HUES48 (cell line): ENCODE results near the gene WIPF1.

Experiments used
- H3K27ac ChIP-seq: one replicate; pipeline ENCODE4 v1.7.0; 2013; ENCODE audit warnings: low read depth, low read length, inconsistent platforms
- H3K27me3 ChIP-seq: 2 replicates; pipeline ENCODE4 v1.6.1; 2013; ENCODE audit warnings: mild to moderate bottlenecking, low read length; ENCODE audit not compliant: control insufficient read depth, insufficient read depth
- H3K36me3 ChIP-seq: 2 replicates; pipeline ENCODE4 v1.6.1; 2013; ENCODE audit warnings: low read length; ENCODE audit not compliant: control insufficient read depth, insufficient read depth
- H3K4me1 ChIP-seq: 2 replicates; pipeline ENCODE4 v1.6.1; 2013; ENCODE audit warnings: mild to moderate bottlenecking, low read length; ENCODE audit not compliant: control insufficient read depth, insufficient read depth
- H3K4me3 ChIP-seq: 2 replicates; pipeline ENCODE4 v1.5.1; 2013; ENCODE audit warnings: mild to moderate bottlenecking, low read depth, low read length
- H3K9ac ChIP-seq: 2 replicates; pipeline ENCODE4 v1.6.1; 2013; ENCODE audit warnings: mild to moderate bottlenecking, low read depth, low read length, moderate library complexity
- H3K9me3 ChIP-seq: 2 replicates; pipeline ENCODE4 v1.6.1; 2013; ENCODE audit warnings: low read length; ENCODE audit not compliant: control insufficient read depth, insufficient read depth

The WIPF1 gene

DNA sequence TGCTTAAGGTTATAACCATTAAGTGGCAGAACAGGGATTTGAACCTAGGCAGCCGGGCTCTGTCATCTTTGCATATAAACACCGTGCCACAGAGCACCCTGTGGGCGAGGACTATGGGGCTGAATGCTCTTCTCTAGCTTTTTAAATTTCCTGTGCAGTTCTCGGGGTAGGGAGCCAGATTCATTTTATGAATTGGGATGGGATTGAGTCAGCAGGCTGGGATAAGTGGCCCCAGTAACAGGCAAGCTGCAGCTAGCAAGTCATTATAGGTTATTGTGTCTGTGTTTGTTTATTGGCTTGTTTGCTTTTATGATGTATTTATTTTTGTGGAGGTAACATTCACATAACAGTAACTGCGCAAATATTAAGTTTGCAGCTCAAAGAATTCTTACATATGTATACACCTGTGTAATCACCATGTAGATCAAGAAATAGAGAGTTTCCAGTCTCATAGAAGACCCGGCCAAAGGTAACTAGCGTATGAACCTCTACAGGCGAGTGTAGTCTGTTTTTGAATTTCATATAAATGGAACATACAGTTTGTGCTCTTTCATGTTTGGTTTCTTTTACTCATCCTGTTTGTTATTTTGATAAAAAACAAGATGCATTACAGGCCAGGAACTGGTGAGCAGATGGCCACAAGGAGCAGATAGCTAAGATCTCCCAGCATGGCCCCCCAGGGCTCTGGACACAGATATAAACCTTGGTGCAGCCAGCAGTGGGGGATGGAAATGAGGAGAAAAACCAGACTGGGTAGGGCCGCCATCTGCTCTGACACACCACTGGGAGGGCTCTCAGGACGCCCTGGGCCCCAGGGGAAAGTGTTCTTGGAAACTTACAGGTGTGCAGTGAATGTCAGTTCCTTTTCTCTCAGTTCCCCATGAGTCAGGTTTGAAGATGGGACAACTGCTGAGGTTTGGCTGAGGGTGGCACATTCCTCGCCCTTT, 61.6 kb downstream of the WIPF1 start:
- no peak overlapping the region for H3K4me3 ChIP-seq
- no peaks in the 10 kb centered on the region for H3K27me3 ChIP-seq
- H3K27ac ChIP-seq = no peak overlapping the region
- no peaks in the 10 kb centered on the region for H3K9me3 ChIP-seq
- no peaks in the 10 kb centered on the region for H3K4me1 ChIP-seq
- H3K36me3 ChIP-seq = no peaks in the 10 kb centered on the region
- no peak overlapping the region for H3K9ac ChIP-seq

GRCh38 chr2:174535083-174535482, 62.5 kb downstream of the WIPF1 start:
- Histone ChIP-seq H3K9ac (no peak overlapping the region), H3K4me3 (no peak overlapping the region), H3K27ac (no peak overlapping the region), H3K27me3 (no peaks in the 10 kb centered on the region), H3K9me3 (no peaks in the 10 kb centered on the region), H3K4me1 (no peaks in the 10 kb centered on the region), H3K36me3 (no peaks in the 10 kb centered on the region)

- Histone ChIP-seq H3K4me3 (no peak overlapping the region), H3K4me1 (no peaks in the 10 kb centered on the region), H3K9me3 (no peaks in the 10 kb centered on the region)
These were observed 67.7 kb downstream of the WIPF1 start for GRCh38 chr2:174529916-174530315.

DNA sequence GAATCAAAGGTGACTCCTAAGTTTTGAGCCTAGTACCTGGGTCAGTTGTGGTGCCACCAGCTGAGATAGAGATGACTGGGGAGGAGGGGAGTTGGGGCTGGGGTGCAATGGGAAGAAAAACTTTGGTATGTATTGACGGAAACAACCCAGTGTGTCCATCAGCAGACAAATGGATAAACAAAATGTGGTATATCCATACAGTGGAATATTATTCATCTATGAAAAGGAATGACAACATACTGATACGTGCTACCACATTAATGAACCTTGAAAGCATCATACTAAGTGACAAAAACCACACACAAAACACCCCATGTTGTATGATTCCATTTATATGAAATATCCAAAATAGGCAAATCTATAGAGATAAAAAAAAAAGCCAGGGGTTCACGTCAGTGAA, 69.6 kb downstream of the WIPF1 start:
- Histone ChIP-seq H3K27ac (no peak overlapping the region), H3K4me3 (no peak overlapping the region), H3K27me3 (no peaks in the 10 kb centered on the region), H3K4me1 (no peaks in the 10 kb centered on the region), H3K36me3 (no peaks in the 10 kb centered on the region), H3K9me3 (no peaks in the 10 kb centered on the region), H3K9ac (no peak overlapping the region)

More at GRCh38 chr2:174529916-174530315, 67.7 kb downstream of the WIPF1 start:
- Histone ChIP-seq H3K27ac (no peak overlapping the region), H3K36me3 (no peaks in the 10 kb centered on the region), H3K27me3 (no peaks in the 10 kb centered on the region), H3K9ac (no peak overlapping the region)

GRCh38 chr2:174527101-174527721, 70.4 kb downstream of the WIPF1 start:
- H3K9me3 ChIP-seq = no peaks in the 10 kb centered on the region
- no peaks in the 10 kb centered on the region for H3K27me3 ChIP-seq
- H3K4me3 ChIP-seq = no peak overlapping the region
- no peaks in the 10 kb centered on the region for H3K4me1 ChIP-seq
- no peaks in the 10 kb centered on the region for H3K36me3 ChIP-seq
- H3K9ac ChIP-seq = no peak overlapping the region
- no peak overlapping the region for H3K27ac ChIP-seq

GRCh38 chr2:174524527-174524926, 73.1 kb downstream of the WIPF1 start:
- no peaks in the 10 kb centered on the region for H3K36me3 ChIP-seq
- H3K4me3 ChIP-seq = no peak overlapping the region
- H3K9me3 ChIP-seq = no peaks in the 10 kb centered on the region
- no peak overlapping the region for H3K27ac ChIP-seq
- H3K4me1 ChIP-seq = no peaks in the 10 kb centered on the region
- no peak overlapping the region for H3K9ac ChIP-seq
- no peaks in the 10 kb centered on the region for H3K27me3 ChIP-seq

DNA sequence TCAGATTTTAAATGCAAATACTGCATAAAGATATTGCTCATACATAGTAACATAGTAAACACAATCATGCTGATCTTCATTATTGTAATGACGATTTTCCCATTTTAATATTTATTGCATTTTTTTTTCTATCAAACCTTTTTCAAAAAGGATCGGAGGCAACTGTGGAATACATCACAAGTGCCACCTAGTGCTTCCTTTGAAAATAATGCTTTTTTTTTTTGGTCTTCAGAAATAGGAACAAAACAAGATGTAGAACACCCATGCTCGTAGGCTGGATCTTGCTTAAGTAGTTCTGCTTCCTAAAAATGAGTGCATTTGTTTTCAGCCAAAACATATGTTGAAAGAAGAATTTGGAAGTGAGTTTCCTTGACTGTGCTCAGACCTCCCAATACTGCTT, 75.1 kb downstream of the WIPF1 start:
- H3K9ac ChIP-seq = no peak overlapping the region
- no peak overlapping the region for H3K4me3 ChIP-seq
- H3K27ac ChIP-seq = no peak overlapping the region
- H3K9me3 ChIP-seq = no peaks in the 10 kb centered on the region
- H3K27me3 ChIP-seq = no peaks in the 10 kb centered on the region
- H3K36me3 ChIP-seq = no peaks in the 10 kb centered on the region
- no peaks in the 10 kb centered on the region for H3K4me1 ChIP-seq

- no peak overlapping the region for H3K9ac ChIP-seq
- no peaks in the 10 kb centered on the region for H3K4me1 ChIP-seq
- H3K36me3 ChIP-seq = no peaks in the 10 kb centered on the region
- no peak overlapping the region for H3K27ac ChIP-seq
- H3K27me3 ChIP-seq = no peaks in the 10 kb centered on the region
- H3K9me3 ChIP-seq = peaks cover 4% of the 10 kb centered on the region; the same call in 1 of the 2 replicates
- H3K4me3 ChIP-seq = no peak overlapping the region
These were observed 79.2 kb downstream of the WIPF1 start for GRCh38 chr2:174518395-174518794.

DNA sequence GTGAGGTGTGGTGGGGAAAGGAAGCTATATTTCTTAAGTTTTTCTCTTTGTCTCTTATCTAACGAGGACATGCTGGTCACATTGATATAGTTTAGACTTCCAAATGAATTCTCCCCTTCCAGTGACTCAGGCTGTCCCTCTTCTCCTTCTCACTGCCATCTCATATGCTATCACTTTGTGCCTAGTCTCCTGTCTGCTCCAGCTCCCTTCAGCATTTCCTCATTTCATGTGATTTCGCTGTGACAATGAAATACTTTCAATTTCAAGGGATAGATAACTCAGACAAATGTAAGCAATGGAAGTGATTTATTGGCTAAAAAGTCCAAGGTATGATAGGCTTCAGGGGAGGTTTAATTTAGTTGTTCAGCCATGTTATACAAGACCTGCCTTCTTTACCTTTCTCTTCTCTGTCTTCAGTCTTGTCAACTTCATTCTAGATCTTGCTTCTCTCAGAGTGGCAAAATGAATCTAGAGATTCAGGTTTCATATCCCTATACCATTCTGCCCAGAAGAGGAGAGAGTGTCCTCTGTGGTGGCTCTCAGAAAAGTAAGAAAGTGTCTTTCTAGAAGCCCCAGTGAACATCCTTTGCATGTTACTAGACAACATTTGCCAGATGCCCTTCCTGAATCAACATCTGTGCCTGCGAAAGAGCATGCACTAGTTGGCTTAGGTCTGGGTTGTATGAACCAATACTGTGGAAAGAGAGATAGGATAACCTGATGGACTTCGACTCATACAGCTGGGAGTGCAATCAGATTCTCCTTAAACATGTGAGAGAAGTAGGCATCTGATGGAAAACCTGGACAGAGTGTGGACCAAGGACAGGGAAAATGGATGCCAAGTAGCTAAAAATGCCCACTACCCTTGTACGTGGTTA, 80.9 kb downstream of the WIPF1 start:
- H3K4me1 ChIP-seq = no peaks in the 10 kb centered on the region
- no peaks in the 10 kb centered on the region for H3K27me3 ChIP-seq
- H3K9me3 ChIP-seq = peaks cover 20% of the 10 kb centered on the region
- no peak overlapping the region for H3K4me3 ChIP-seq
- H3K36me3 ChIP-seq = no peaks in the 10 kb centered on the region
- H3K27ac ChIP-seq = no peak overlapping the region
- H3K9ac ChIP-seq = no peak overlapping the region

DNA sequence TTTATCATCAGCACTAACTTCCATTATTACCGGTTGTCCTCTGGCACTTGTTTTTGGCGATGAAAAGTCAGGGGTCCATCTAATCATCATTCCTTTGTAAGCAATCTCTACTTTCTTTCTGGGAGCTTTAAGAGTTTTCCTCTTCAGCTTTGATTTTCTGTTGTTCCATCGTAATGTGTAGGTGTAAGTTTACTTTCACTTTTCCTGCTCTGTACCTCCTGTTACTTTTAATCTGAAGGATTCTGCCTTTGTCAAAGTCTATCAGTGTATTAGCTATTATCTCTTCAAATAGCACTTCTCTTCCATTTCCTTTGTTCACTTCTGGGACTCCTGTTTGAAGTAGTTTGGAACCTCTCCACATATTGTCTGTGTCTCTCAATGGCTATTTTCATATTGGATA, 85.3 kb downstream of the WIPF1 start:
- Histone ChIP-seq H3K9me3 (peaks cover 53% of the 10 kb centered on the region), H3K27me3 (no peaks in the 10 kb centered on the region), H3K36me3 (no peaks in the 10 kb centered on the region), H3K4me3 (no peak overlapping the region), H3K9ac (no peak overlapping the region), H3K27ac (no peak overlapping the region), H3K4me1 (no peaks in the 10 kb centered on the region)
